Inferior parietal cortex (tissue), 1 donor: ENCODE measurements around the gene ST3GAL5.
"Not testable (repeated sequence)": the region's sequence is repeated elsewhere in the genome, so short reads cannot be mapped to it uniquely, and the experiment has no call there.

Experiments
- DNase-seq: peaks from one replicate; pipeline ENCODE4 v3.0.0-alpha.2; 2016; ENCODE audit errors: extremely low spot score

Gene ST3GAL5

DNA sequence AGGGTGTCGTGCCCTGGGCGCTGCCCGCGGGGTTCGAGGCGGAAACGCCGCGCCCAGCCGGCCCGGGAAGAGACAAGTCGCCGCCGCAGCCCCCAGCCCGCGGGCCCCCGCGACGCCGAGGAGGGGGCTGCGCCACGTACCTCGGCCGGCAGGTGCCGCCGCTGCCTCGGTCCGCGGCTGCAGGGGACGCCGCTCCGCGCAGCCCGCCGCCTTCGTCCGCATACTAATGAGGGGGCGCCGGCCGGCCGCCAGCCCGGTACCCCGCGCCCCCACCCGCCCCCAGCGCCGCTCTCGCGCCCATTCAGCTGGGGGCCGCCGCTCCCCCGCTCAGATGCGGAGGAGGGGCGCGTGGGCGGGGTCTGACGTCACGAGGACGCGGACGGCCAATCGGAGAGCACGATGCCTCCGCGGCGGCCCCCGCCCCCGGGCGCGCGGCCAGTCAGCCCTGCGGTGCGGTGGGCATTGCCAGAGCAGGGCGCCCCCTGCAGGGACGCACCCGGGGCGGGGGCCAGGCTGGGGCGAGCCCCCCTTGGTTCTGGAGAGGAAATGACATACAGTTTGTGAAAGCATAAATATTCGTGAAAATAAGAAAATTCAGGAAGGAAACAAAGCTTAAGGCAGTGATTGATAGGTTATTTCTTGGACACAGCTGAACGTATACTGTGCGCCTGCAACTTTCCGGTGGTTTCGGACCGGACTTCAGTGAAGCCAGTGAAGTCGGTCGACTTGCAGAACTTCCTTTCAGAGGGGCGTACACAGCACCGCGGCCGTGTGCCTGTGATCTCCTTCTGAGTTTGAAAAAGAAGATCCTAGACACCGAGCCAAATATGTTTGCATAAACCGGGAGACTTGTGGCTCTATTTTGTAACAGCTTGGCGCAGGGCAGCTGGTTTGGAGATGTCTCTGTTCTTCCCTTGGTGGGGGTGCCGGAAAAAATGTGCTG lies at the start of gene ST3GAL5:
TSS of gene ST3GAL5 (minus strand) at position 307 of the 943 bp plus-strand sequence. CDS start at position 222, 85 bp downstream.
- DNase-seq = peak; percentile 94

DNA sequence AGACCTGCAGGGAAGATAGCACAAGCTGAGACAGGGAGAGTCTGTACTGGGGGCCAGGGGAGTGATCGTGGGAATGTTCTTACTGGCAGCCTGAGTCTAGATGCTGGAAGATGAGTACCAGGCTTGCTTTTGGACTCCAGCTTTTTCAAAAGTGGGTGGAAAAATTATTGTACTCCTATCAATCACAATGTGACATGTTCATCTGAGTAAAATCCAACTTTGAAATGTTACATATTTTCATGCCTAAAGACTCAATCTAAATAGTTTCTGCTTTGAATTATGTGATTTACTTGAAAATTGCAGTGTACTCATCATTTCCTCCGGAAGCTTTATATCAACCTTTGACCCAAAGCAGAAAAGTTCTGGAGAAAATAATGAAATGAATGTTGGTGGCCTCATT lies 49.7 kb upstream of the ST3GAL5 start:
- DNase-seq = no peak

DNA sequence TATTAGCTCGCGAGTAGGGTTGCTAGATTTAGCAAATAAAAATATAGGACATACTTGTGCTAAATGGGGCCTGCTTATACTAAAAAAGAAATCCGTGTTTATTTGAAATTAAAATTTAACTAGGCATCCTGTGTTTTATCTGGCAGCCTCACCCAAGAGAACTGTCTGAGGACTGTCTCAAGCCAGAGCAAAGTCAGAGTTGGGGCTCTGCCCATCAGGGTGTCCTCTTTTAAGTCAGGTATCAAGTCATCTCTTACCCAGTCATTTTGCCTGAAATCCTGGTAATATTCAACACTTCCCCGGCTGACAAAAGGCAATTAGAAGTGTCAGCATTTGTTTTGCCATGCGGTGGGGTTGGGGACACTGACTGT lies 48.3 kb upstream of the ST3GAL5 start:
- no peak for DNase-seq

DNA sequence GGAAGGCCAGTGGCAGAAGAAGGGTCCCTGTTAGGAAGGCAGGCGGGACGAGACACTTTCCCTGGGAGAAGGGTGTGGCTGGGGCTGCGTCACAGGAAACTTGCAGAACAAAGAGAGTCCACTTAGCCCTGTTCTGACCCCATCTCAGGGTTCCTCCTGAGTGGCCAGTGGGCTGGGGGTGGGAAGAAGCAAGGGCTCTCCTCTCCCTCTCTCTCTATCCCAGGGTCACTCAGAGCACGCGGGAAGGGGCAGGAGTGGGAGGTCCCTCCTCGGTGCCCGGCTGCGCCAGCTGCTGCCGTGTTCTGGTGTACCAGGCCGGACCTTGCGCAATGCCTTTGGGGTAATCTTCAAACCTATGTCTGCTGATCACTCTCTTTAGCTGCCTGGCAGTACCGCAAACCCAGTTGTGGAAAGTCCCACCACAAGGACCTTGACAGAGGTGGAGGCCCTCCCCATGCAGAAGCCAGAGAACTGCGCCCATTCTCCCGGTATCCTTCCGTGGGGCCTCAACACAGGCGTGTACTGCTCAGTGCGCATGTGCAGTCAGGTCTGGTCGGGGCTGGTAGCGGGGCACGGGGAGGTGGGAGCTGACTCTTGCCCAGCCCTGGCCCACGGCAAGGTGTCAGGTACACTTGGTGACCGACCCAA lies 47.8 kb upstream of the ST3GAL5 start:
- no peak for DNase-seq

DNA sequence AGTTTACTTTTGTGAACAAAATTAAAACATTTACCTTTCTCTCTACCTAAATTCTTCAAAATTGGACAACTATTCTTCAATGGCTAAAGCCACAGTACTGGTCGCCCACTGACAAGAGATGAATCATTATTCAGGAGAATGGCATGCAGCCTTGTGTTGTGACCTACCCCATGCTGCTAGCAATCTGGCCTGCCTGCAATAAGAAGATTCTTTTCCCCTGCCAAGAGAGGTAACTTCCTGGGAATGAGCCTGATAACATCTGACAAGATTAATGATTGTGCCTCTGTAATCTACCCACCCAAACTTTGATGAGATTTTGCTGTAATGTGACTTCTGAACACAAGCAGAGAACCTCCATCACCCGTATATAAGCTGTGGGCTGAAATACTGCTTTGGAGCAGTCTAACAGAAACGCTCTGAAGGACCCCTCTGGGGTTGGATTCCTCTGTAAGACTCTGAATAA lies 47.0 kb upstream of the ST3GAL5 start:
- DNase-seq = no peak

DNA sequence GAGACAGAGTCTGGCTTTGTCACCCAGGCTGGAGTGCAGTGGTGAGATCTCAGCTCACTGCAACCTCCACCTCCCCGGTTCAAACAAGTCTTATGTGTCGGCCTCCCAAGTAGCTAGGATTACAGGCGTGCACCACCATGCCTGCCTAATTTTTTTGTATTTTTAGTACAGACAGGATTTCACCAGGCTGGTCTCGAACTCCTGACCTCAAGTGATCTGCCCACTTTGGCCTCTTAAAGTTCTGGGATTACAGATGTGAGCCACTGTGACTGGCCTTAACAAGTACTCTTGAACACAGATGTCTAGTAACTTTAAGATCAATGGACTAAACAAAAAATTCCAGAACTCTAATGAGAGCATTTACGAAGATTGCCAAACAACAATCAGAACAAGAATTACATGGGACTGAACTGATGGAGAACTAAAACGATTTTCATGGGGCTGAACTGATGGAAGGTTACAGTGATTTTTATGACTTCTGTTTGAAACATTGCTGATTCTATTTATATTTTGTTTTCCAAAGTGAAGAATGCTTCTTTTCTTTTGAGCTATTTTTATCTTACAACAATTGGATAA lies 46.5 kb upstream of the ST3GAL5 start:
- no peak for DNase-seq

DNA sequence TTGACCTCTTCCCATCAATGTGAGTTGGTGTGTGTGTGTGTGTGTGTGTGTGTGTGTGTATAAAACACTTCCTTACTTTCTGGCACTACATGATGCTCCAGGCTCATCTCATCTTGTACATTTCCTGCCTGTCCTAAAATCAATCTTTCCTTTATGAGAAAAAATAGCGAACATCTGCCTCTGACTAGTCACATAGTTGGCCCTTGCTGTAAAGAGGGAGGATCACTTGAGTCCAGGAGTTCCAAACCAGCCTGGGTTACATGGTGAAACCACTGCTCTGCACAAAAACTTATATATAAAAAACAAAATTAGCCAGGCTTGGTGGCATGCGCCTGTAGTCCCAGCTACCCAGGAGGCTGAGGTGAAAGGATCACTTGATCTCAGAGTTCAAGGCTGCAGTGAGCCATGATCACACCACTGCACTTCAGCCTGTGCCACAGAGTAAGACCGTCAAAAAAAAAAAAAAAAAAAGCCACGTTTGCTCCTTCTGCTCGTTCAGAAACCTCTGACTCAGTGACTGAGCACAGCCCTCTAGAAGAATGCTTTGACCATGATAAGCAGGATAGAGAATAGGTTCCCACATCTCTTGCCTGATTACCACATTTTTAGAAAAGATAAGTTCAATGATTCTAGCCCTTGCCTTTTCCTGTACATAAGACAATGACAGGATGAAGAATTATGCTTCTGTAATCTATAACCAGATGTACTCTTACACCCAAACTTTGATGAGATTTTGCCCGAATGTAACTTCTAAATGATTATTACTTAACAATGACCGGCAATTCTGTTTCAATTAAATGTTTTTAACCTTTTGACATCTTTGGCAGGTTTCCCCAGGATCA lies 45.2 kb upstream of the ST3GAL5 start:
- no peak for DNase-seq

DNA sequence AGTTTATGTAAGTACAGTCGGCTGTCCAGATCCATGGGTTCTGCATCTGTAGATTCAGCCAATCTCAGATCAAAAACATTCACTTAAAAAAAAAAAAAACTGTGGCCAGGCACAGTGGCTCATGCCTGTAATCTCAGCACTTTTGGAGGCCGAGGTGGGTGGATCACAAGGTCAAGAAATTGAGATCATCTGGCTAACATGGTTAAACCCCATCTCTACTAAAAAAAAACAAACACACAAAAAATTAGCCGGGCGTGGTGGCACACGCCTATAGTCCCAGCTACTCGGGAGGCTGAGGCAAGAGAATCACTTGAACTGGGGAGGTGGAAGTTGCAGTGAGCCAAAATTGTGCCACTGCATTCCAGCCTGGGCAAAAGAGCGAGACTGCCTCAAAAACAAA lies 42.4 kb upstream of the ST3GAL5 start:
- DNase-seq = not testable (repeated sequence)

DNA sequence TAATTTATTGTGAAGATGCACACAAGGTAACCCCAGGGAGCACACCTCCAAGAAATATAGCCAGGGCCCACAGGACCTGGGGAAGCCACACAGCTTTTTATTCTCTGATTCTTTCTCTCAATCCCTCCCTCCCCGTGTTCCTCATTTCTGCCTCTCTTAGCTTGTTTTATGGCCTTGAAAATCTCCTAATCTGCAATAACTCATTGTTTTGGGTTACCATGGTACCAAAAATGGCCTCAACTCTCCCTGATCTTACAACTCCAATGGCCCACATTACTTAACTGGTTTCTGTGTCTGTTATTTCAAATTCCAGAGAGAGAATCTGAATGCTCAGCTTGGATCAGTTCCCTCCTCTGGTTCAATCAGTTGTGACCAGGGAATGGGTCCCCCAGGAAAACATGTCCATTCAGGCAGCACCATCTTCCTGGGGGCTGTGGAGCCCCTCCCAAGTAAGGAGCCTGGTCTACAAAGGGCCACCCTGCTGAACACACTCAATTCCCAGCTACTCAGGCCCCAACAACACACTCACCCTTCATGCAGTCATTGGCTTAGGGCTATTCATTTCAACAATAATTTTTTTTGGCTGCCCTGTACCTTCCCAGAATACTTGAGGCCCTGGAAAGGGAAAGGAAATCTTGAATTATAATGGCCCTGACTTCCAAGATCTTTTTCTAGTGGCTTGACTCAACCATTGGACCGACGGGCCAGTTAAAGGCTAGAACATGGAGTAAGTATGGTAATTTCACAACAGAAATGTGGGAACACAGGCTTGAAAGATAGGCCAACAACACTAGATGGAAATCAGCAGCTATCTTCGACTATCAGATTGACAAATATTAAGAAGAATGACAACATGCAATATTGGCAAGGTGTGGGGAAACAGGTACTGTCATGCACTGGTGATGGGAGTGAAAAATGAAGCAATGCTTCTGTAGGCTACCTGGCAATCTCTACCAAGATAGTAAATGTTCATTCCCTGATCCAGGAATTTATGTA lies 41.6 kb upstream of the ST3GAL5 start:
- DNase-seq = no peak

DNA sequence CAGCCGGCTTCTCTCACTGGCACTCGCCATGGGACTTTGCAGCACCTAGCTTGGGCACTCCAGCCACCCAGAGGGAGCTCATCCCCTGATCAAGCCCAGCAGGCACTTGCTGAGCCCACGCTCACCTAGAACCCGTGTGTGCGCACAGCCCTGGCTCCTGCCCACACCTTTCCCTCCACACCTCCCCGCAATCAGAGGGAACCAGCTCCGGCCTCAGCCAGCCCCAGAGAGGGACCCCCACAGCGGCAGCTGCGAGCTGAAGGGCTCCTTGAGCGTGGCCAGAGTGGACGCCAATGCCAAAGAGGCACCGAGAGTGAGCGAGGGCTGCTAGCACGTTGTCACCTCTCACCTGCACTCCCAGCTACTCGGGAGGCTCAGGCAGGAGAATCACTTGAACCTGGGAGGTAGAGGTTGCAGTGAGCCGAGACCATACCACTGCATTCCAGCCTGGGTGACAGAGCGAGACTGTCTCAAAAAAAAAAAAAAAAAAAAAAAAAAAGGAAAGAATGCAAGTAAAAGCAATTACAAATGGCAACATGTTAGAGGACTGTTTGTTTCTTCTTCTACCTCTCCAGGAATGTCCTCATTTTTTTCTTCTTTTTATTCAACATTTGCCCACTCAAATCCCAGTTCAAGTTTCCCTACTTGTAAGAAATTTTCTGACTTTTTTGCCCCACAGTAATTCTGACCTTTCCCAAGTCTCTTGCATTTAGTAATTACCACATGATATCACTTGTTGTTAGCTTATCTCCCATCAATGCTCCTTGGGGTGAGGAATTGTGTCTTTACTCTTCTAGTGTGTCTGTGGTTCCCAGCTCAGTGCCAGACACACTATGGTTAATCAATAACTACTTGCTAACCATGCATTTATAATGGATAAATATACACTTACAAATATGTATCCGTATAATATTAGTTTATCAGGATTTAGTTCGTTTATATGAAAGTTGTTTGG lies 40.6 kb upstream of the ST3GAL5 start:
- DNase-seq = no peak

DNA sequence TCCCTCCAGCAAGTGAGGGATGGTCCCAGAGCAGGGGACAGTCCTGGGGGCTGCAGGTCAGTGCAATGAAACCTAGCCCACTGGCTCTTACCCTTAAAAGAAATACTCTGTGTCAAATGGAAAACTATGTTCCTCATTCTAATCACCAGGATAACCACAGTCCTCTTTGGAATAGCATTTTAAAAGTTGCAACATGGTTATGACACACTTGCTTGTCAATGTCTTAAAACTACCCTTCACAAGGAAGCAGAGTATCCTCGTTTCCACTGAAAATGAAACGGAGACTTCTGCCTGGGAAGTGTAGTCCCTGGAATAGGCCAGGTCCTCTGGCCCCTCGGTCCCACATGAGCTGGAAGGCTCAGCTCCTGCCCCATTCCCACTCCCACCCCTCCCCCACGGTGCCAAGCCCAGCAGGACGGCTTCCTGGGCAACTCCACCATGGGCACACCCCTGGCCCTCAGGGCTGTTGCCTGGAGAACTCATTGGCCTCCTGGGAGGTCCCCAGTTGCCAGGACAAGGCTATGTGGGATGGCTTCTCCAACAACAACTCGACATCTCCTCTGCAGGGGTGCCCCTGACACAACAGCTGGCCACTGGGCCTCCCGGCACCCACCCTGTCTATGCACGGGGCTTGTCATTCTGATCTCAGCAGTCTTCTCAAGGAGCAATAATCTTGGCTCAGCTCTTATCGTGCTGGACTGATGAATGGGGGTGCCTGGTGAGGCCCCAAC lies 38.3 kb upstream of the ST3GAL5 start:
- DNase-seq = no peak

DNA sequence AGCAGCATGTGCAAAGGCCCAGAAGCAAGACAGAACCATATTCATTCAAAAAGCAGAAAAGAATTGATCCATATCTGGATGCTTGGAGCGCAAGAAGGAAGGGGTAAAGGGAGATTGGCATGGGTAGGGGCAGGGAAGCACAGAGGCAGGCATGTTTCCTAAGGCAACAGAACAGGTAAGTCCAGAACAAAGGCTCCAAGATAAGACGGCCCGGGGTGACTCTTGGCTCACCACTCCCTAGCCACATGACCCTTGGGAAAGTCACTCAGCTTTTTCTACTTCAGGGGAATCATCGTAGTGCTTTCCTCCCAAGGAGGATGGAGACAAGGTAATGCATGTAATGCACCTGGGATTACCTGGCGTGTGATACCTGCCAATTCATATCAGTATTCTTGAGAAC lies 37.7 kb upstream of the ST3GAL5 start:
- no peak for DNase-seq

DNA sequence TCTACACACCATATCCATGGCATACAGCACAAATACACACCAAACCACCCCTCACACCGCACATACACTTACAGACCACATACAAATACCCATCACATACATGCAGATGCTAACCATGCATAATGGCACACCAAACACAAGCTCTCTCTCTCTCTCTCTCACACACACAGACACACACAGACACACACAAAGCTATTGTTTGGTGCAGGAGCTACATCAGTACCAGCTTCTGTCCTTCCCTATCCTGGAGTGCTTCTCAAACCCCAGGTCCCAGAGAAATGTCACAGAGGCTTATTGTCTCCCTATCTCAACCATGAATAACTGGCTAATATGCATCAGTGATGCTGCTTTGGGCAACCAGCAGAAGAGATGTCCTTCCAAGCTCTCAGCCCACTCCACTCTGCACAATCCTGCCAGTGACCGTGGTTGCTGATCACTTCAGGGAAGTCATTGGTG lies 36.5 kb upstream of the ST3GAL5 start:
- DNase-seq = peak; percentile 67

DNA sequence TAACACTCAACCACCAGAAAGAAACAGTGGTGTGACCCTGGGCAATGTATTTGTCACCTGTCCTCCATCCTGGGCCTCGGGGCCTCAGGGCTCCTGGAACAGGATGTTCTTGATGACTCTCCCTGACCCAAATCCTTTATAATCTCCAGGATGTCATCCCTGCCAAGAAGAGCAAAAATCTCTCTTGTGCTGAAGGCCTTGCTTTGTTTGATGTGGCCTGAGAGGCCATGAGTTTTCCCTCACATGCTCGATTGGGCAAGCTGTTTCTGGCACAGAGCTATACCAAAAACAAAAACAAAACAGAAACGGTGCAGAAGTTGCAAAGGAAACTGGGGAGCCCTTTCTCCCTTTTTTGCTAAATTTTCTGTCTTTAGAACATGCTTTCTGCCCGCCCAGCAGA lies 35.7 kb upstream of the ST3GAL5 start:
- peak; percentile 67 for DNase-seq

DNA sequence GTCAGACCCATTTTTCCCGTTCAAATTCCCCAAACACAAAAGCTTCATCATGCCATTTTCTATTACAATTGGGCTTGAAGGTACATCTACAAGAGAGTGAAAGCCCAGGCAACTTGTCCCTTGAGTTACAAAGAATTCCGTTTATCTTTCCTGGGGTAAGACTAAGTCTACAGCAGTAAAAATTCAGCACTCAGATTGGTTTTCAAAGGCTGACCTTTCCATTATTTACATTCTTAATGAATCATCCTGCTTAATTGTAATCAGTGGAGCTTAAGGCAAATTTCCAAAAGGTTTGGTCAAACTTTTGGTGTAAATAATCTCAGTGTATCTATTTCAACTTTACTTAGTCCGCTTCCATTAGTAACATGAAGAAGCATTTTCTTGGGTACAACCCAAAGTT lies 33.4 kb upstream of the ST3GAL5 start:
- DNase-seq = no peak

DNA sequence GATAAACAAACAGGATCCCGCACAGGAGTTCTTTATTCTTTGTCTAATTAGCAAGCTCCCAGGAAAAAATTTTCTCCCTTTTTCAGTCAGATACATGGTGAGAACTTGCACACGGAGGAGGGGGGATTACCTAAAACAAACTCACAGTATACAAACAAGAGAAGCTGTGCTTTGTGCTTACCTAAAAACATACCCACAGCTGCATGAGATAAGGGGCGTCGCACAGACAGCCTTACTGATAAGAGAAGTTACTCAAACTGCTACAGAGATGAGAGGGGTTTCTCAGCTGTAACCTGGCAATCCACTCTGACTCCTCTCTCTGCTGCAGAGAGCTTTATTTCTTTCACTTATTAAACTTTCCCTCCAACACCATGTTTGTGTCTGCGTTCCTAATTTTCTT lies 32.9 kb upstream of the ST3GAL5 start:
- DNase-seq = no peak

DNA sequence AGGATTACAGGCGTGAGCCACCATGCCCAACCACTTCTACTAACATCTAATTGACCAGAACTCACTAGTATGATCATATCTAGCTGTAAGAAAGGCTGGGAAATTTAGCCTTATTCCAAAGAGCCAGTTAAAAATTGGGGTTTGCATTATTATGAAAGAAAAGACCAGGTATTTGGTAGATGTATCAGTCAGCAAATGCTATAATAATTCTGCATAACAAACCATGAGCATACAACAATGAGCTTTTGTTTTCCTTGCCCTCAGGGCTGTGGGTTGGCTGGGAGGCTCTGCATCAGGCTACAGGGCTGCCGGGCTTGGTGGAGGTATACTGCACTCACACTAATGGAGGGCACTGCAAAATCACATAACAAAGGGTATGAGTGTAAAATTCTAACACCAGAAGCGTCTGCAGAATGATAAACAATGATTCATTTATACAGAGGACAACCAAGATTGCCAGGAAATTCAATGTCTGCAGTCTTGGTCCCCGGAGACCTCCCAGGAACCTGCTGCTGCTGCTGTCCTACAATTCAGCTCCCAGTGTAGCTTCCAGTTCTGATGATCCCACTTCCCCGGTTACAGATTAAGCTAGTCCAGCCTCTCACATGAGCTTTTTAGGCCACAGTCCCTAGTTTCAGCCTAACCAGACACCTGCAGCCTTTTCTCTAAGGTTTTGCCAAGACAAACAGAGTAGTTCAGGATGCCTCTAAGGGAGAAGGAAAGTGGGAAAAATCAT lies 32.2 kb upstream of the ST3GAL5 start:
- DNase-seq = no peak
